HepG2 (cell line): Measurements from ENCODE around the gene TPX2. TPM values are rescaled to one million over a fixed set of nuclear protein-coding genes. Genes with fewer than 3 reads are reported as not detected.
A peak's percentile ranks its signal among the peaks of the same experiment; 100 is the strongest.

Experiments
- ATF4 ChIP-seq, 2 experiments: fragments of 450-650 bp in 1 of 2; sonication (generic) in 1 of 2; formaldehyde crosslinking; IDR thresholded peaks; 2 replicates each; pipeline versions ENCODE4 v1.5.0 to v1.8.0; 2020 to 2022; ENCODE audit warnings: mild to moderate bottlenecking in 1 of 2, missing genetic modification reagents in 1 of 2
- BRCA1 ChIP-seq: sonication (generic); formaldehyde crosslinking; IDR thresholded peaks from 2 replicates; pipeline ENCODE4 v1.4.0; 2020; ENCODE audit warnings: missing genetic modification reagents
- CHCHD3 ChIP-seq: sonication (generic); formaldehyde crosslinking; IDR thresholded peaks from 2 replicates; pipeline ENCODE4 v1.8.0; 2022; ENCODE audit warnings: mild to moderate bottlenecking, missing genetic modification reagents, moderate library complexity
- CTCF ChIP-seq: sonication (generic); formaldehyde crosslinking; IDR thresholded peaks from 2 replicates; pipeline ENCODE4 v1.5.0; 2020; ENCODE audit warnings: mild to moderate bottlenecking, missing genetic modification reagents, moderate library complexity
- DNMT3B ChIP-seq: conservative IDR thresholded peaks from 2 replicates; pipeline ENCODE4 v1.6.1; 2016; ENCODE audit warnings: missing biosample characterization, control low read depth
- NFAT5 ChIP-seq: sonication (generic); formaldehyde crosslinking; IDR thresholded peaks from 2 replicates; pipeline ENCODE4 v1.4.0; 2020; ENCODE audit warnings: missing genetic modification reagents
- NR2F6 ChIP-seq, 2 experiments: IDR thresholded peaks; 2 replicates each; pipeline ENCODE4 v1.6.1; 2016; ENCODE audit warnings: antibody characterized with exemption in 1 of 2, mild to moderate bottlenecking in 1 of 2
- POGZ ChIP-seq: sonication (generic); formaldehyde crosslinking; IDR thresholded peaks from 2 replicates; pipeline ENCODE4 v1.4.0; 2020; ENCODE audit warnings: mild to moderate bottlenecking, missing genetic modification reagents
- SOX13 ChIP-seq, 3 experiments: fragments of 450-650 bp in 1 of 3; sonication (generic) in 1 of 3; formaldehyde crosslinking in 1 of 3; IDR thresholded peaks in 2 of 3; conservative IDR thresholded peaks in 1 of 3; 2 replicates each; pipeline versions ENCODE4 v1.5.0 to v1.6.1; 2016 to 2020; ENCODE audit warnings: antibody characterized with exemption in 1 of 3, mild to moderate bottlenecking in 1 of 3, missing compliant biosample characterization in 1 of 3, missing genetic modification reagents in 1 of 3, moderate library complexity in 1 of 3
- SPEN ChIP-seq: sonication (generic); formaldehyde crosslinking; IDR thresholded peaks from 2 replicates; pipeline ENCODE4 v1.5.1; 2020; ENCODE audit warnings: low read depth, mild to moderate bottlenecking, missing genetic modification reagents
- THRA ChIP-seq: sonication (generic); formaldehyde crosslinking; IDR thresholded peaks from 2 replicates; pipeline ENCODE4 v1.4.0; 2020; ENCODE audit warnings: missing genetic modification reagents, borderline replicate concordance
- ZBTB7A ChIP-seq: sonication (generic); formaldehyde crosslinking; IDR thresholded peaks from 2 replicates; pipeline ENCODE4 v1.8.0; 2022; ENCODE audit warnings: mild to moderate bottlenecking, missing genetic modification reagents
- ZFP36L1 ChIP-seq: sonication (generic); formaldehyde crosslinking; IDR thresholded peaks from 2 replicates; pipeline ENCODE4 v1.8.0; 2022; ENCODE audit warnings: mild to moderate bottlenecking, missing genetic modification reagents, moderate library complexity
- ZNF431 ChIP-seq: sonication (generic); formaldehyde crosslinking; IDR thresholded peaks from 2 replicates; pipeline ENCODE4 v1.9.0; 2022; ENCODE audit warnings: missing genetic modification reagents, low read depth, mild to moderate bottlenecking, borderline replicate concordance
- ZNF567 ChIP-seq: sonication (generic); formaldehyde crosslinking; IDR thresholded peaks from 2 replicates; pipeline ENCODE4 v1.8.1; 2023; ENCODE audit warnings: mild to moderate bottlenecking, missing genetic modification reagents, borderline replicate concordance
- ZNF605 ChIP-seq: sonication (generic); formaldehyde crosslinking; IDR thresholded peaks from 2 replicates; pipeline ENCODE4 v1.8.0; 2022; ENCODE audit warnings: mild to moderate bottlenecking, missing genetic modification reagents
- ZNF607 ChIP-seq: sonication (generic); formaldehyde crosslinking; IDR thresholded peaks from 2 replicates; pipeline ENCODE4 v1.5.1; 2020; ENCODE audit warnings: missing genetic modification reagents, mild to moderate bottlenecking, borderline replicate concordance
- ZNF652 ChIP-seq: IDR thresholded peaks from 2 replicates; pipeline ENCODE4 v1.6.1; 2016; ENCODE audit warnings: low read depth, borderline replicate concordance
- ZNF75D ChIP-seq: sonication (generic); formaldehyde crosslinking; IDR thresholded peaks from 2 replicates; pipeline ENCODE4 v1.8.1; 2023; ENCODE audit warnings: missing genetic modification reagents, mild to moderate bottlenecking, borderline replicate concordance
- ZNF816 ChIP-seq: sonication (generic); formaldehyde crosslinking; IDR thresholded peaks from 2 replicates; pipeline ENCODE4 v1.8.0; 2022; ENCODE audit warnings: missing genetic modification reagents, mild to moderate bottlenecking, borderline replicate concordance
- ZSCAN31 ChIP-seq: sonication (generic); formaldehyde crosslinking; IDR thresholded peaks from 2 replicates; pipeline ENCODE4 v1.5.0; 2020; ENCODE audit warnings: low read depth, mild to moderate bottlenecking, missing genetic modification reagents
- polyA plus RNA-seq, 8 experiments: library from polyadenylated mRNA; depleted of rRNA in 3 of 8; stranded (reverse) in 7 of 8; unstranded in 1 of 8; fragments of >200 nt; fragmentation: Illumina TruSeq in 4 of 8; extraction: Trizol in 4 of 8; gene quantifications; 2 replicates each; pipeline versions ENCODE4 v1.2.1 to v1.2.3, GENCODE V29; 2011 to 2016; ENCODE audit warnings: low read depth in 4 of 8, missing spikeins in 1 of 8, mixed read lengths in 1 of 8; ENCODE audit not compliant: insufficient read depth in 1 of 8
- total RNA-seq, 5 experiments: library from RNA; depleted of rRNA; stranded (reverse); fragments of >200 nt; fragmentation: Illumina TruSeq; extraction: Trizol; gene quantifications; 2 replicates each; pipeline ENCODE4 v1.2.3, GENCODE V29; 2016; ENCODE audit warnings: low read depth in 1 of 5

The TPX2 gene
- total and polyA plus RNA-seq, 2 of the 13 experiments (the other 11 are each of a cell fraction or from before 2014, with no cell fraction given): 34.3 to 124 TPM

GRCh38 chr20:31723069-31723318, 16.1 kb upstream of the TPX2 start (continued):
- no peak for TF ChIP-seq THRA (CRISPR knock-in tag)
- TF ChIP-seq ZFP36L1 (CRISPR knock-in tag): peak; percentile 92; the same call in 1 of the 2 replicates
- no peak for TF ChIP-seq ZNF431 (CRISPR knock-in tag)
- peak; percentile 75 for TF ChIP-seq ZNF607 (CRISPR knock-in tag)
- TF ChIP-seq SOX13 (IDR thresholded peaks at IDR 0.05): peak; percentile 20; the same call in 1 of the 2 replicates
- peak in 1 of 2 experiments; percentile 44; a peak in 1 of 4 replicates for TF ChIP-seq SOX13 (CRISPR knock-in tag; conservative IDR thresholded peaks at IDR 0.05 in 1 of 2, IDR thresholded peaks at IDR 0.05 in 1 of 2)
- TF ChIP-seq ZNF652: peak; percentile 8; the same call in 1 of the 2 replicates
- TF ChIP-seq NR2F6 (IDR thresholded peaks at IDR 0.05): peak; percentile 43
- no peak for TF ChIP-seq NR2F6 (CRISPR knock-in tag; IDR thresholded peaks at IDR 0.05)
- TF ChIP-seq ZNF75D (CRISPR knock-in tag): peak; percentile 19; the same call in 1 of the 2 replicates
- no peak for TF ChIP-seq SPEN
- TF ChIP-seq DNMT3B (CRISPR knock-in tag): peak; percentile 19; the same call in 1 of the 2 replicates
- 0 out of 2 replicates have a peak, but pooled peaks have one; percentile 13 for TF ChIP-seq ZSCAN31 (CRISPR knock-in tag)
- TF ChIP-seq ZNF567: no peak
- peak; percentile 95; the same call in 1 of the 2 replicates for TF ChIP-seq ZNF816 (CRISPR knock-in tag)
- no peak for TF ChIP-seq BRCA1
- no peak for TF ChIP-seq NFAT5 (CRISPR knock-in tag)
- no peak for TF ChIP-seq CHCHD3 (CRISPR knock-in tag)
- TF ChIP-seq ZNF605 (CRISPR knock-in tag): peak; percentile 98
- TF ChIP-seq ZBTB7A (CRISPR knock-in tag): no peak
- TF ChIP-seq CTCF: no peak
- TF ChIP-seq ATF4 (CRISPR knock-in tag; IDR thresholded peaks at IDR 0.05): peak in 1 of 2 experiments; percentile 24; a peak in 2 of 4 replicates
- TF ChIP-seq POGZ (CRISPR knock-in tag): no peak
